Fibroblast of gingiva (primary cell): ENCODE results near the gene POLR3GL.
"Not testable (repeated sequence)": the region's sequence is repeated elsewhere in the genome, so short reads cannot be mapped to it uniquely, and the experiment has no call there.

ENCODE experiments used
- DNase-seq: peaks from one replicate; pipeline ENCODE4 v3.0.0-alpha.2; 2011; ENCODE audit warnings: low read depth

POLR3GL gene

DNA sequence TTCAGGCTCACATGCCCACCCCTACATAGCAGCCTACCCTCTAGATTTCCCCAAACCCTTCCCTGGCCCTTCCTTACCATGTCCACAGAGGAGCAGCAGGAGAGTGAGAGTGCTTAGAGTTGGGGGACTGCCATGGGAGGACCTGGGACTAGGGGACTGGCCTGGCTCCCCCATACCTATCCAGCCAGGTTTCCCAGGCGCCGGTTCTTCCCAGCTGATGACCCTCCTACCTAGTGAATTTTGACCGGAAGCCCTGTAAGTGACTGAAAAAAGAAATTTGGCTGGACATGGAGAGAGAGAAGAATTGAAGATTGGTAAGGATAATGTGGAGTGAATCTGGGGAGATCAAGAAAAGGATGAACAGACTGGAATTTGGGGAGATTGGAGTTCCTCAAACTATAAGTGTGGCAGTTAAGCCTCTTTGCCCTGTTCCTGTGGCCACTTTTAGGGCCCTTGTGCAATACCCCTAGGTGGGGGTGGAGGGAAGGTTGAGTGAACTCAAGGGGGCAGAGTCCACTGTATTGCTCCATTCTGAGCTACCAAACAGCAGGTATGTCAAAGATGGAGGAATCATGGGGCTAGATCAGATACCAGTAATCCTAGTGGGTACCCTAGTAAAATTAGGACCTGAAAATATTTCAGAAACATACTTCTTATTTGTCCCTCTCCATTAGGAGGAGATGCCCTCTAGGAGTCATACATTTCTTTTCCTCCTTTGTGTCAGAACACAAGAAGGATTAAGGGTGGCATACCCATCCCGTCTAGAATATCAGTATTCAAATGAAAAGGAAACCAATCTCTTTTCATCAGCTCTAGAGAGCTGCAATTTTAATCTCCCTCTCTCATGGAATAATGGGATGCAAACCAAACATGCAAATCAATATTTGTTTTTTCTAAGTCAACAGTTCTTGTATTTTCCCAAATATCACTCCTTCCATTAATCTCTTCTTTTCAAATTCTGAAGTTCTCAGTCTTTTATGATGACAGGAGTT, 55.9 kb downstream of the POLR3GL start:
- DNase-seq = no peak

DNA sequence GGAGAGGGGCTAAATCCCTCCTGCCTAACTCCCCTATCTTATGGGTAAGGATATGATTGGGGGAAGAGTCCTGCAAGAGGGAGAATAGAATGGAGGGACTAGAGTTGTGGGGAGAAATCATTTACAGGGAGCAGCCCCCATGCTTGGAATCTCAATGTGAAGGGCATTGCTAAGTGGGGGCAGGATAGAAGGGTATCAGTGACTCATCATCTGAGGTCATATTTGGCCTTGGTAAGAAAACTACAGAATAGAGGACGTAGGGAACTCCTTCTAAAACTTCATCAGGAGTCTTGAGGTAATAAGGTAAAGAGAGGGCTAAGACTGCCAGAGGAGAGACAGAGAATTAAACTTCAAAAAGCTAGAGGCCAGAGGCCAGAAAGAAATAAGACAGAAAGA, 56.6 kb downstream of the POLR3GL start:
- no peak for DNase-seq

DNA sequence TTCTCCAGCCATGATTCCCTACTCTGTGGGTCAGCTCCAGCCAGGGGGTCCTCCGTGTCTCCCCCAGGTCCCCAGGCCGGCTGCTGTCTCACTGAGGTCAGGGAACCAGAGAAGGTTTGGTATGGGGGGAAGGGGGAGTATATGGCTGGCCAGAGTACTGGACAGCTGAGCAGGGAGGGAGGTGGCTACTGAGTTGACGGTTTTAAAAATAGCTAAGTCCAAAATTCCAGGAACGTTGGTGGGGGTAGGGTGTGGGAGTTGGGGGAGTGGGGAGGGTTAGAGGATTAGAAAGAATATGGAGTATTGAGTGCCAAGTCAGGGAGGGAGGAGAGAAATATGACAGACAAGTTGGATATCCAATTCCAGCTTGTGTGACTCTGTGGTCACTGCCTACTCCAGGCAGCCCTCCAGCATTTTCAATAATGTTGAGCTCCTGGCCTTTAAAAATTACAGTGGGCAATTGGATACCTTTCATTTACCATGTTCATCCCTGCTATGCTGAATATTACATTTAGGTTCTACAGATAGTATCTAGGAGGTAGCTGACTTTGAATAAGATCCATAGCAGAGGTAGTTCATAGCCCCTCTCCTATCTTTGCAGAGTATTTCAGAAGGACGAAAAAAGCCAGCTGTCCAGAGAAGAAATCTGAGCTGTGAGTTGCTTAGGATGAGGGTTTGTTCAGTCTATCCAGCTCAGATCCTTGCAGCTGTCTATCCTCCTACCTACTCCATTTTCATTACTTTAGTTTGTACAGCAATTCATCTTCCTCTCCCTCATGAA, 57.3 kb downstream of the POLR3GL start, which contains the start of gene HJV:
Gene HJV (minus strand): TSS at position 114 of the 781 bp plus-strand sequence. CDS start 1,504 bp downstream, outside the sequence.
- DNase-seq = no peak

DNA sequence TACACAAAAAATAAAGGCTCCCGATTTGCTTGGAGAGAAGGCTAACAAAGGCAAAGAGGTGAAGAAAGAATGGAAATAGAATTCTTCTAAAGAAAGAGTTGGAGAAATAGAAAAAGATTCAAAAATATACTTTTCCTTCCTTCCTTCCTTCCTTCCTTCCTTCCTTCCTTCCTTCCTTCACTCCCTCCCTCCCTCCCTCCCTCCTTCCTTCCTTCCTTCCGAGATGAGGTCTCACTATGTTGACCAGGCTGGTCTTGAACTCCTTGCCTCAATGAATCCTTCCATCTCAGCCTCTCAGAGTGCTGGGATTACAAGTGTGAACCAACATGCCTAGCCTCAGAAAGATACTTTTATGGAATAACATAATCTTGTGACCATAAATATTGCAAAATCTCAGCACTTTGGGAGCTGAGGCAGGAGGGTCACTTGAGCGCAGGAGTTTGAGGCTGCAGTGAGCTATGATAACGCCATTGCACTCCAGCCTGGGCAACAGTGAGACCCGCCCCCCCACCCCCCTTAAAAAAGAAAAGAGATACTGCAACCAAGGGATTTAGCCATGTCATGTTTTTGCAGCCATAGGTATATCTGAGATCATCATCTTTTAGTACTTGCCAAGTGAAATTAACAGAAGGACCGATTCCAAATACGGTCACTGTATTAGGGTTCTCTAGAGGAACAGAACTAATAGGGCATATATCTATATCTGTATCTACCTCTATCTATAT, 58.1 kb downstream of the POLR3GL start:
- DNase-seq = no peak

DNA sequence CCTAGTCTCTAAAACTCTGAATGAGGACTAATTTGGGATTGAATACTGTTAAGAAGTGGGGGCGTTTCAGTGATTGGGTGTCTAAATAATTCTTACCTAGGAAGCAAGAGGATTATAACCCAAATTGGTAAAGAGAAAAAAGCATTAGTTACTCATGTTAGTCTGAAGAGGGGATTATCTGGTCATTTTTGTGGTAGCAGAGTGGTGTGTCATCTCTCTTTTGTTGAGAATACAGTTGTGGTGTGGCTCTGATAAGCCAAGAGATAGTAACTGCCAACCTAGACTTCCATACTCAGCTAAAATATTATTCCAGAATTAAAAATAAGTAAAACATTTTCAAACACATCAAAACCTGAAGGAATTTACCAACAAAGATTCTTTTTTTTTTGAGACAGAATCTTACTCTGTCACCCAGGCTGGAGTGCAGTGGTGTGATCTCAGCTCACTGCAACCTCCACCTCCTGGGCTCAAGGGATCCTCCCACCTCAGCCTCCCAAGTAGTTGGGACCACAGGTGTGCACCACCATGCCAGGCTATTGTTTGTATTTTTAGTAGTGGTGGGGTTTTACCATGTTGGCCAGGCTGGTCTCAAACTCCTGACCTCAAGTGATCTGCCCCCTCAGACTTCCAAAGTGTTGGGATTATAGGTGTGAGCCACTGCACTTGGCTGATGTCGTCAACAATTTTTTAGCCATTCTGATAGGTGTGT, 61.5 kb downstream of the POLR3GL start:
- DNase-seq = not testable (repeated sequence)

DNA sequence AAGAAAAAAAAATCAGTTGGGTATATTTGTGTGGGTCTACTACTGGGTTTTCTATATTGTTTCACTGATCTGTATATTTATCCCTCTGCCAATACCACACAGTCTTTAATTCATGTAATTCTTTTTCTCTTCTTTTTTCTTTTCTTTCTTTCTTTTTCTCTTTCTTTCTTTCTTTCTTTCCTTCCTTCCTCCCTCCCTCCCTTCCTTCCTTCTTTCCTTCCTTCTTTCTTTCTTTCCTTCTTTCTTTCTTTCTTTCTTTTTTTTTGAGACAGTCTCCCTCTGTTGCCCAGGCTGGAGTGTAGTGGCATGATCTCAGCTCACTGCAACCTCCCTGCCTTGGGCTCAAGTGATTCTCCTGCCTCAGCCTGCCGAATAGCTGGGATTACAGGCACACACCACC, 62.2 kb downstream of the POLR3GL start:
- not testable (repeated sequence) for DNase-seq
